WTC11 (cell line): ENCODE results near the gene FKBP7. TPM values are rescaled to one million over a fixed set of nuclear protein-coding genes. Genes with fewer than 3 reads are reported as not detected.

Experiments used
- ATAC-seq: fragments of 200-7000 bp; cut with Tn5 transposase; 2 replicates; pipeline ENCODE4 v1.10.0; 2021; ENCODE audit warnings: mild to moderate bottlenecking, moderate library complexity
- CTCF ChIA-PET: fragments of 300-600 bp; sonication (Branson Sonifier 250); formaldehyde crosslinking; loops from one replicate; lab custom pipeline; 2021; ENCODE audit warnings: antibody characterized with exemption; lab: Charles Lee
- POLR2A ChIA-PET: fragments of 350-600 bp; sonication (Branson Sonifier 250); formaldehyde crosslinking; loops from one replicate; lab custom pipeline; 2021; ENCODE audit warnings: antibody characterized with exemption; lab: Charles Lee
- DNase-seq: peaks from one replicate; pipeline ENCODE4 v3.0.0; 2021; ENCODE audit warnings: low spot score
- H3K27ac Mint-ChIP-seq: 2 replicates; pipeline ENCODE4 v1.8.0; 2021; ENCODE audit warnings: mixed read lengths
- H3K27me3 Mint-ChIP-seq: 2 replicates; pipeline ENCODE4 v1.8.0; 2021; ENCODE audit warnings: low read depth, mild to moderate bottlenecking, moderate library complexity, mixed read lengths
- H3K36me3 Mint-ChIP-seq: 2 replicates; pipeline ENCODE4 v1.8.0; 2021; ENCODE audit warnings: mixed read lengths
- H3K4me1 Mint-ChIP-seq: 2 replicates; pipeline ENCODE4 v1.8.0; 2022; ENCODE audit warnings: mixed read lengths
- H3K4me3 Mint-ChIP-seq: 2 replicates; pipeline ENCODE4 v1.8.0; 2021; ENCODE audit warnings: mild to moderate bottlenecking, moderate library complexity, mixed read lengths
- H3K9me3 Mint-ChIP-seq: 2 replicates; pipeline ENCODE4 v1.8.0; 2021; ENCODE audit warnings: mixed read lengths
- ATF6 ChIP-seq: sonication (generic); formaldehyde crosslinking; IDR thresholded peaks from 2 replicates; pipeline ENCODE4 v1.8.1; 2023; ENCODE audit warnings: mild to moderate bottlenecking, missing genetic modification reagents
- CREM ChIP-seq: sonication (generic); formaldehyde crosslinking; IDR thresholded peaks from 2 replicates; pipeline ENCODE4 v1.8.1; 2022; ENCODE audit warnings: mild to moderate bottlenecking, missing genetic modification reagents, moderate library complexity
- E2F4 ChIP-seq: sonication (generic); formaldehyde crosslinking; IDR thresholded peaks from 2 replicates; pipeline ENCODE4 v1.8.1; 2022; ENCODE audit warnings: low read depth, mild to moderate bottlenecking, moderate library complexity, missing genetic modification reagents, borderline replicate concordance
- EMX1 ChIP-seq: fragments of 250-450 bp; sonication (Bioruptor Pico); IDR thresholded peaks from 2 replicates; pipeline ENCODE4 v1.8.0; 2021; ENCODE audit warnings: mild to moderate bottlenecking
- GTF2I ChIP-seq: fragments of 250-450 bp; sonication (Bioruptor Pico); conservative IDR thresholded peaks from 2 replicates; pipeline ENCODE4 v1.4.0; 2021; ENCODE audit warnings: mild to moderate bottlenecking
- MYBL2 ChIP-seq: sonication (generic); formaldehyde crosslinking; IDR thresholded peaks from 2 replicates; pipeline ENCODE4 v1.8.1; 2023; ENCODE audit warnings: mild to moderate bottlenecking, moderate library complexity, missing genetic modification reagents
- NFATC4 ChIP-seq: fragments of 250-450 bp; sonication (Bioruptor Pico); IDR thresholded peaks from 2 replicates; pipeline ENCODE4 v1.9.0; 2021; ENCODE audit warnings: mild to moderate bottlenecking
- PRRX2 ChIP-seq: fragments of 250-450 bp; sonication (Bioruptor Pico); IDR thresholded peaks from 2 replicates; pipeline ENCODE4 v1.8.0; 2021; ENCODE audit warnings: mild to moderate bottlenecking
- STAT6 ChIP-seq: sonication (generic); formaldehyde crosslinking; conservative IDR thresholded peaks from 2 replicates; pipeline ENCODE4 v1.8.1; 2023; ENCODE audit warnings: mild to moderate bottlenecking, low read depth, missing genetic modification reagents, moderate library complexity
- TCF7 ChIP-seq: sonication (generic); formaldehyde crosslinking; IDR thresholded peaks from 2 replicates; pipeline ENCODE4 v1.8.0; 2022; ENCODE audit warnings: mild to moderate bottlenecking, low read depth, missing genetic modification reagents, moderate library complexity
- TEAD4 ChIP-seq: sonication (generic); formaldehyde crosslinking; IDR thresholded peaks from 2 replicates; pipeline ENCODE4 v1.8.0; 2022; ENCODE audit warnings: mild to moderate bottlenecking, missing genetic modification reagents
- ZNF232 ChIP-seq: sonication (generic); formaldehyde crosslinking; IDR thresholded peaks from 2 replicates; pipeline ENCODE4 v1.8.0; 2022; ENCODE audit warnings: mild to moderate bottlenecking, missing genetic modification reagents
- ZNF281 ChIP-seq: sonication (generic); formaldehyde crosslinking; IDR thresholded peaks from 2 replicates; pipeline ENCODE4 v1.8.0; 2023; ENCODE audit warnings: mild to moderate bottlenecking, missing genetic modification reagents
- ZNF396 ChIP-seq: fragments of 250-450 bp; sonication (Bioruptor Pico); IDR thresholded peaks from 2 replicates; pipeline ENCODE4 v1.8.0; 2021; ENCODE audit warnings: mild to moderate bottlenecking, moderate library complexity, borderline replicate concordance
- ZNF671 ChIP-seq: fragments of 250-450 bp; sonication (Bioruptor Pico); IDR thresholded peaks from 2 replicates; pipeline ENCODE4 v1.8.0; 2021; ENCODE audit warnings: mild to moderate bottlenecking
- total RNA-seq: library from RNA; stranded (reverse); gene quantifications from 3 replicates; pipeline ENCODE4 v1.2.3, GENCODE V29; 2021
- TF ChIP-seq, protein P1 (sequence below): sonication (generic); formaldehyde crosslinking; IDR thresholded peaks from 2 replicates; pipeline ENCODE4 v1.8.1; 2023; ENCODE audit warnings: mild to moderate bottlenecking, missing genetic modification reagents, moderate library complexity

The FKBP7 gene
- total RNA-seq, 1 experiment from 2014 or later, result 3.2 TPM

DNA sequence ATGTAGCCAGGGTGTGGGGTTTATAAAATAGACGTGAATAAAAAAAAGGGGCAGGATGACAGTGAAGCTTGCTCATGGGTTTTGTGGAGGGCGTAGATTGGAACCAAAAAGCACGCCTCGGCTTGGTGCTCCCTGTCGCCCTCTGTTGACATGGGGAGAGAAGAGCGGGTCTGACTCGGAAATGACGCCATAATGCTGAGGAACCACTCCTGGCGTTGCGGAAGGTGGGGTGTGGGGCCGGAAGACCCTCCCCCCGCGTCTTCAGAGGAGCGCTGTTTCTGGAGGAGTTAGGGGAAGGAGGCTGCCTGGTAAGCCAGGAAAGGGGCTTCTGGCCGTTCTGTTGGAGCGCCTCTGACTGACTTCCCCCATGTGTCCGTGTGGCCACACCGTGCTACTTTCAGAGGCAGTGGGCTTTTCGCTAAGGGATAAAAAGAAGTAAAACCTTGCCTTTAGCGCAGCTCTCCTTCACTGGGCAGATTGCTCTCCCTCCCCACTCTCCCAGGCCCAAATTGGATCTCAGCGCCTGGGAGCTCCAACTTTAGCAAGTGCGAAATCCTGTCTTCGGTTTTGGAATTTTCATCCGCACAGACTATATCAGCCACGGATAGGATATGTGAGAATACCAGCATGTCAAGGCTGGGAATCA lies 44.7 kb upstream of the FKBP7 start (continued):
- TF ChIP-seq STAT6 (CRISPR knock-in tag) (no peak), GTF2I (no peak), ZNF671 (CRISPR knock-in tag) (no peak), MYBL2 (CRISPR knock-in tag) (peak; percentile 40; the same call in 1 of the 2 replicates), ZNF281 (CRISPR knock-in tag) (no peak), ZNF232 (CRISPR knock-in tag) (no peak), ATF6 (CRISPR knock-in tag) (no peak), CREM (CRISPR knock-in tag) (peak; percentile 71; the same call in 1 of the 2 replicates), NFATC4 (CRISPR knock-in tag) (no peak)
- TF ChIP-seq, protein P1, sequence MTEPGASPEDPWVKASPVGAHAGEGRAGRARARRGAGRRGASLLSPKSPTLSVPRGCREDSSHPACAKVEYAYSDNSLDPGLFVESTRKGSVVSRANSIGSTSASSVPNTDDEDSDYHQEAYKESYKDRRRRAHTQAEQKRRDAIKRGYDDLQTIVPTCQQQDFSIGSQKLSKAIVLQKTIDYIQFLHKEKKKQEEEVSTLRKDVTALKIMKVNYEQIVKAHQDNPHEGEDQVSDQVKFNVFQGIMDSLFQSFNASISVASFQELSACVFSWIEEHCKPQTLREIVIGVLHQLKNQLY (CRISPR knock-in tag), result no peak

- H3K36me3 Mint-ChIP-seq, result peaks cover 7% of the 10 kb centered on the region
- DNase-seq (no peak), ATAC-seq (no peak)
- H3K27ac Mint-ChIP-seq, result no peak overlapping the region
- H3K9me3 Mint-ChIP-seq, result peaks cover 5% of the 10 kb centered on the region
- no peak overlapping the region for H3K4me3 Mint-ChIP-seq
- TF ChIP-seq TEAD4 (CRISPR knock-in tag) (no peak), PRRX2 (no peak)
- POLR2A ChIA-PET, result no interaction called here
- CTCF ChIA-PET, result interaction anchor here (0.6 to 1.5 kb wide), 5 partner anchors 25 to 261 kb away, joined by 3 to 5 read pairs (median 4); no protein-coding TSS in a partner anchor
- no peaks in the 10 kb centered on the region for H3K27me3 Mint-ChIP-seq
- peaks cover 5% of the 10 kb centered on the region for H3K4me1 Mint-ChIP-seq
Observed at GRCh38 chr2:178521304-178522150, 43.1 kb upstream of the FKBP7 start.

DNA sequence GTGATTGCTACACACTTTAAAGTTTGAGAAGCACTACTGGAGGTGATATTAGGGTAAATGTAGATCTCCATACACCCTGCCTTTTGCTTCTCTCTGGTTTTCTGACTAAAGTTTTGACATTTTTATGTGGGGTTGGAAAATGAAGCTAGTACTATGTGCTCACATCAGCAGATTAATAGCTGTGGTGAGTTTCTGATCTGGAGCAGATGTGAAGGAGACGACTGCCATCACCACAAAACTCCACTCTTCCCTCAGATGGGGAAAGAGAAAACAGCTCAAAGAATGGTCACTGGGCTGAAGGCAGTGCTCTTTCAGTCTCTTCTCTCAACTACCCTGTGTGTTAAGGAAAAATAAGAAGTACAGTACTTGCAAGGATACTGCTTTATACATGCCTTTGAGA lies 39.1 kb upstream of the FKBP7 start:
- ChIA-PET CTCF (interaction anchor here (0.7 to 1.0 kb wide), 2 partner anchors 39 to 183 kb away, joined by 3 to 4 read pairs; no protein-coding TSS in a partner anchor), POLR2A (no interaction called here)
- DNase-seq, result no peak
- no peak overlapping the region for H3K27ac Mint-ChIP-seq
- ATAC-seq, result no peak
- H3K9me3 Mint-ChIP-seq, result peaks cover 5% of the 10 kb centered on the region
- H3K4me3 Mint-ChIP-seq, result no peak overlapping the region
- TF ChIP-seq E2F4 (CRISPR knock-in tag) (no peak), TCF7 (no peak), ZNF396 (CRISPR knock-in tag) (no peak), EMX1 (CRISPR knock-in tag) (no peak), STAT6 (CRISPR knock-in tag) (no peak)
- TF ChIP-seq, all 79 proteins: peak for 0
- Mint-ChIP-seq H3K27me3 (no peaks in the 10 kb centered on the region), H3K4me1 (no peaks in the 10 kb centered on the region), H3K36me3 (no peaks in the 10 kb centered on the region)
